Right lobe of liver (tissue), 4 donors: ENCODE measurements around the gene SURF1.

Source experiments
- CTCF ChIP-seq, 4 donors: fragments of 200-600 bp in 3 of 4; fragments of 450-650 bp in 1 of 4; IDR thresholded peaks; one replicate each; pipeline versions ENCODE4 v1.5.1 to v1.8.0; 2016 to 2022; ENCODE audit warnings: antibody characterized with exemption in 4 of 4, mild to moderate bottlenecking in 2 of 4
- POLR2A ChIP-seq: fragments of 450-650 bp; IDR thresholded peaks from one replicate; pipeline ENCODE4 v1.6.1; 2017; ENCODE audit warnings: antibody characterized with exemption, mild to moderate bottlenecking
- donor health status: DM: no; HTN: no; CAD: no.
- donor health status: DM: no; HTN: no; CAD: no.
- donor health status: DM: no; HTN: yes; CAD: no.

- TF ChIP-seq CTCF (IDR thresholded peaks at IDR 0.05) = no peak
- TF ChIP-seq POLR2A = no peak
Measured at GRCh38 chr9:133305731-133306130, 50.6 kb downstream of the SURF1 start.
